Gastrocnemius medialis (tissue), 4 donors: ENCODE data around the gene VAV2. TPM values are rescaled to one million over a fixed set of nuclear protein-coding genes. Genes with fewer than 3 reads are reported as not detected.

ENCODE experiments used
- ATAC-seq, 2 donors: fragments of 150-250 bp; one replicate each; pipeline ENCODE4 v1.9.1; 2016
- DNase-seq, 2 donors: peaks; one replicate each; pipeline ENCODE4 v3.0.0-alpha.2; 2019
- H3K27ac ChIP-seq, 4 donors: fragments of 200-600 bp; sonication (generic); 1 replicate in 1 of 4; 2 replicates in 3 of 4; pipeline ENCODE4 v1.5.1; 2016 to 2018; ENCODE audit warnings: mild to moderate bottlenecking in 2 of 4, moderate library complexity in 1 of 4
- H3K27me3 ChIP-seq, 3 donors: fragments of 200-600 bp; sonication (generic) in 2 of 3; 1 replicate in 1 of 3; 2 replicates in 2 of 3; pipeline versions ENCODE4 v1.5.1 to v1.6.0; 2016 to 2019; ENCODE audit warnings: mild to moderate bottlenecking in 1 of 3, moderate library complexity in 1 of 3
- H3K36me3 ChIP-seq, 2 donors: fragments of 200-600 bp; sonication (generic) in 1 of 2; one replicate each; pipeline ENCODE4 v1.5.1; 2017 to 2018
- H3K4me1 ChIP-seq, 2 donors: fragments of 200-600 bp; sonication (generic) in 1 of 2; one replicate each; pipeline ENCODE4 v1.5.1; 2016 to 2017; ENCODE audit warnings: mild to moderate bottlenecking in 2 of 2
- H3K4me3 ChIP-seq, 4 donors: fragments of 200-600 bp; sonication (generic) in 3 of 4; 1 replicate in 1 of 4; 2 replicates in 3 of 4; pipeline ENCODE4 v1.5.1; 2016 to 2019; ENCODE audit warnings: mild to moderate bottlenecking in 2 of 4
- H3K9me3 ChIP-seq, 3 donors: fragments of 200-600 bp; sonication (generic) in 2 of 3; 1 replicate in 1 of 3; 2 replicates in 2 of 3; pipeline ENCODE4 v1.5.1; 2016 to 2019
- CTCF ChIP-seq, 5 experiments: fragments of 450-650 bp in 3 of 5; fragments of 200-600 bp in 2 of 5; sonication (generic) in 2 of 5; IDR thresholded peaks in 4 of 5; conservative IDR thresholded peaks in 1 of 5; 1 replicate in 4 of 5; 2 replicates in 1 of 5; pipeline ENCODE4 v1.5.1; 2016 to 2019; ENCODE audit warnings: antibody characterized with exemption in 5 of 5, mild to moderate bottlenecking in 3 of 5, moderate library complexity in 3 of 5
- POLR2A ChIP-seq, 2 donors: fragments of 450-650 bp; IDR thresholded peaks; one replicate each; pipeline ENCODE4 v1.6.1; 2017; ENCODE audit warnings: antibody characterized with exemption in 2 of 2, mild to moderate bottlenecking in 2 of 2, moderate library complexity in 2 of 2
- in situ Hi-C, 4 donors: fragments of 200-750 bp; cut with MboI; loops; one replicate each; pipeline versions ENCODE4 v1.15.0 to v1.8.0; 2017; ENCODE audit warnings: low sequenced_read_pairs in 4 of 4
- intact Hi-C: fragments of 100-400 bp; cut with DNase I; formaldehyde crosslinking; loops from one replicate; pipeline ENCODE4 v1.15.1; 2023; ENCODE audit warnings: low total_unique reads
- total RNA-seq, 4 donors: library from RNA; depleted of rRNA; stranded (reverse); fragments of >200 nt; gene quantifications; one replicate each; pipeline versions ENCODE4 v1.1.0 to v1.2.3, GENCODE V29; 2016

VAV2 gene
- total RNA-seq, 4 donors from 2014 or later = 0.51 to 1.2 (median 0.97) TPM

GRCh38 chr9:133812077-133812868, 179.9 kb downstream of the VAV2 start:
- H3K27ac ChIP-seq = no peak overlapping the region
- intact Hi-C loops (no loop called here), in situ Hi-C loops (no loop called here)
- TF ChIP-seq POLR2A (IDR thresholded peaks at IDR 0.05) (no peak), CTCF (IDR thresholded peaks at IDR 0.05 in 4 of 5, conservative IDR thresholded peaks at IDR 0.05 in 1 of 5) (no peak)
- no peaks in the 10 kb centered on the region for H3K9me3 ChIP-seq
- ATAC-seq (no peak), DNase-seq (no peak)
- peaks cover 0 to 9% (median 0%) of the 10 kb centered on the region in 3 donors for H3K27me3 ChIP-seq
- H3K4me3 ChIP-seq = no peak overlapping the region
- no peaks in the 10 kb centered on the region for H3K4me1 ChIP-seq
- H3K36me3 ChIP-seq = no peaks in the 10 kb centered on the region

- Histone ChIP-seq H3K9me3 (no peaks in the 10 kb centered on the region), H3K27me3 (peaks cover 0 to 2% (median 0%) of the 10 kb centered on the region in 3 donors), H3K4me1 (no peaks in the 10 kb centered on the region), H3K4me3 (no peak overlapping the region), H3K36me3 (no peaks in the 10 kb centered on the region), H3K27ac (no peak overlapping the region)
- DNase-seq (no peak), ATAC-seq (no peak)
- no peak for TF ChIP-seq CTCF (IDR thresholded peaks at IDR 0.05 in 4 of 5, conservative IDR thresholded peaks at IDR 0.05 in 1 of 5)
- TF ChIP-seq POLR2A (IDR thresholded peaks at IDR 0.05) = no peak
- intact Hi-C loops (no loop called here), in situ Hi-C loops (no loop called here)
Measured at GRCh38 chr9:133811471-133811870, 180.7 kb downstream of the VAV2 start.

- no peaks in the 10 kb centered on the region for H3K4me1 ChIP-seq
- no peak overlapping the region for H3K27ac ChIP-seq
- H3K4me3 ChIP-seq = no peak overlapping the region
- H3K36me3 ChIP-seq = no peaks in the 10 kb centered on the region
- intact Hi-C loops (no loop called here), in situ Hi-C loops (no loop called here)
- H3K9me3 ChIP-seq = no peaks in the 10 kb centered on the region
- H3K27me3 ChIP-seq = no peaks in the 10 kb centered on the region
- no peak for DNase-seq
- ATAC-seq = no peak
- no peak for TF ChIP-seq CTCF (IDR thresholded peaks at IDR 0.05 in 4 of 5, conservative IDR thresholded peaks at IDR 0.05 in 1 of 5)
- TF ChIP-seq POLR2A (IDR thresholded peaks at IDR 0.05) = no peak
Measured at GRCh38 chr9:133810556-133811195, 181.4 kb downstream of the VAV2 start.

- Histone ChIP-seq H3K27ac (no peak overlapping the region), H3K9me3 (no peaks in the 10 kb centered on the region), H3K4me3 (no peak overlapping the region), H3K27me3 (no peaks in the 10 kb centered on the region), H3K36me3 (no peaks in the 10 kb centered on the region), H3K4me1 (no peaks in the 10 kb centered on the region)
- DNase-seq (no peak), ATAC-seq (no peak)
- intact Hi-C loops = no loop called here
- no peak for TF ChIP-seq CTCF (IDR thresholded peaks at IDR 0.05 in 4 of 5, conservative IDR thresholded peaks at IDR 0.05 in 1 of 5)
- TF ChIP-seq POLR2A (IDR thresholded peaks at IDR 0.05) = no peak
- in situ Hi-C loops = no loop called here
Measured at GRCh38 chr9:133809335-133809734, 182.8 kb downstream of the VAV2 start.
